GM18909 (cell line): Measurements from ENCODE around the gene AGAP3.

Source experiments
- ATAC-seq: cut with Tn5 transposase; IDR thresholded peaks from one replicate; pipeline ENCODE4 v1.9.1; 2021; ENCODE audit warnings: mild to moderate bottlenecking; ENCODE audit not compliant: unreplicated experiment, poor library complexity

Gene AGAP3

GRCh38 chr7:151085329-151085690 is 965 bp upstream of the AGAP3 start:
- ATAC-seq: no peak

GRCh38 chr7:151086802-151087244 is 548 bp downstream of the AGAP3 start:
- ATAC-seq: no peak

GRCh38 chr7:151087245-151088018 is 1.2 kb downstream of the AGAP3 start:
- peak; percentile 31 for ATAC-seq

- no peak for ATAC-seq
Measured at GRCh38 chr7:151088019-151088855, 2.0 kb downstream of the AGAP3 start.

GRCh38 chr7:151088856-151089699 is 2.8 kb downstream of the AGAP3 start:
- ATAC-seq: no peak

GRCh38 chr7:151089893-151090730 is 3.8 kb downstream of the AGAP3 start:
- ATAC-seq: no peak

GRCh38 chr7:151091003-151091402 is 4.7 kb downstream of the AGAP3 start:
- no peak for ATAC-seq

GRCh38 chr7:151091431-151091830 is 5.2 kb downstream of the AGAP3 start:
- no peak for ATAC-seq

GRCh38 chr7:151091988-151092387 is 5.7 kb downstream of the AGAP3 start:
- ATAC-seq: no peak

- no peak for ATAC-seq
Measured at GRCh38 chr7:151093748-151094147, 7.5 kb downstream of the AGAP3 start.

GRCh38 chr7:151094675-151095074 is 8.4 kb downstream of the AGAP3 start:
- ATAC-seq: no peak

- ATAC-seq: no peak
Measured at GRCh38 chr7:151095123-151095797, 9.0 kb downstream of the AGAP3 start.

GRCh38 chr7:151095828-151096475 is 9.7 kb downstream of the AGAP3 start:
- no peak for ATAC-seq

- ATAC-seq: no peak
Measured at GRCh38 chr7:151099486-151100211, 13.4 kb downstream of the AGAP3 start.

- no peak for ATAC-seq
Measured at GRCh38 chr7:151100921-151101320, 14.6 kb downstream of the AGAP3 start.

- ATAC-seq: no peak
Measured at GRCh38 chr7:151101621-151102396, 15.5 kb downstream of the AGAP3 start.

- no peak for ATAC-seq
Measured at GRCh38 chr7:151102991-151103390, 16.7 kb downstream of the AGAP3 start.
